Astrocyte of the spinal cord (primary cell): ENCODE results near the gene MAP4.
"Not testable (repeated sequence)": the region's sequence is repeated elsewhere in the genome, so short reads cannot be mapped to it uniquely, and the experiment has no call there.

ENCODE experiments used
- DNase-seq: peaks from one replicate; pipeline ENCODE4 v3.0.0; 2011; ENCODE audit warnings: low read depth, low spot score
- H3K4me3 ChIP-seq: 2 replicates; pipeline ENCODE4 v1.5.1; 2011; ENCODE audit warnings: low read depth, mild to moderate bottlenecking, low read length, moderate library complexity
- CTCF ChIP-seq: IDR thresholded peaks from 2 replicates; pipeline ENCODE4 v1.5.1; 2012; ENCODE audit warnings: low read depth, mild to moderate bottlenecking, low read length, inconsistent platforms
- in situ Hi-C: cut with HindIII; loops from 2 replicates; pipeline ENCODE4 v1.10.0; 2017; ENCODE audit warnings: low sequenced_read_pairs

The MAP4 gene

GRCh38 chr3:48016301-48016973 lies at the start of gene MAP4:
Gene MAP4 (minus strand): TSS chr3:48016416. CDS start chr3:47998860, 17,556 bp downstream.
- in situ Hi-C loops: no loop called here
- no peak for TF ChIP-seq CTCF
- H3K4me3 ChIP-seq: no peak within 1 kb of the TSS
- DNase-seq: peak; percentile 49

GRCh38 chr3:48065035-48065434 lies 48.8 kb upstream of the MAP4 start:
- DNase-seq: no peak
- H3K4me3 ChIP-seq: no peak overlapping the region
- TF ChIP-seq CTCF: no peak
- in situ Hi-C loops: no loop called here

- in situ Hi-C loops: no loop called here
- DNase-seq: peak; percentile 37
- no peak for TF ChIP-seq CTCF
- no peak overlapping the region for H3K4me3 ChIP-seq
Observed at GRCh38 chr3:48064292-48064829, 48.1 kb upstream of the MAP4 start.

GRCh38 chr3:48061586-48061985 lies 45.4 kb upstream of the MAP4 start:
- in situ Hi-C loops, DNase-seq, H3K4me3 ChIP-seq: not testable (repeated sequence)

- DNase-seq: peak; percentile 32
- in situ Hi-C loops: no loop called here
- no peak overlapping the region for H3K4me3 ChIP-seq
- no peak for TF ChIP-seq CTCF
Observed at GRCh38 chr3:48058091-48058490, 41.9 kb upstream of the MAP4 start.

GRCh38 chr3:48057521-48057920 lies 41.3 kb upstream of the MAP4 start:
- DNase-seq: no peak
- in situ Hi-C loops: no loop called here
- no peak overlapping the region for H3K4me3 ChIP-seq
- TF ChIP-seq CTCF: no peak

- TF ChIP-seq CTCF: no peak
- no peak for DNase-seq
- no peak overlapping the region for H3K4me3 ChIP-seq
- in situ Hi-C loops: no loop called here
Observed at GRCh38 chr3:48047841-48048464, 31.7 kb upstream of the MAP4 start.
